GM23338 (cell line): Measurements from ENCODE around the gene ARID1B. TPM values are rescaled to one million over a fixed set of nuclear protein-coding genes. Genes with fewer than 3 reads are reported as not detected.

Source experiments
- ATAC-seq: fragments of 200-7000 bp; cut with Tn5 transposase; 3 replicates; pipeline ENCODE4 v1.9.1; 2020
- DNase-seq: peaks from one replicate; pipeline ENCODE4 v3.0.0-alpha.2; 2015; ENCODE audit warnings: low spot score
- H2AFZ ChIP-seq: fragments of 200-600 bp; sonication (generic); 2 replicates; pipeline ENCODE4 v1.8.0; 2016; ENCODE audit warnings: antibody characterized with exemption, mild to moderate bottlenecking, moderate library complexity
- H3F3A ChIP-seq: fragments of 200-600 bp; sonication (generic); replicated peaks from 2 replicates; pipeline ENCODE4 v1.8.0; 2017; ENCODE audit warnings: antibody characterized with exemption, mixed run types, low read depth
- H3K27ac ChIP-seq: fragments of 200-600 bp; sonication (generic); 2 replicates; pipeline ENCODE4 v1.6.1; 2016; ENCODE audit warnings: low read depth
- H3K27me3 ChIP-seq: fragments of 200-600 bp; sonication (generic); 2 replicates; pipeline ENCODE4 v1.8.0; 2016; ENCODE audit warnings: mild to moderate bottlenecking, mixed run types, moderate library complexity; ENCODE audit not compliant: insufficient read depth
- H3K36me3 ChIP-seq: fragments of 200-600 bp; sonication (generic); 2 replicates; pipeline ENCODE4 v1.8.0; 2016; ENCODE audit warnings: mild to moderate bottlenecking; ENCODE audit not compliant: insufficient read depth
- H3K4me1 ChIP-seq: fragments of 200-600 bp; sonication (generic); 2 replicates; pipeline ENCODE4 v1.8.0; 2016; ENCODE audit warnings: mild to moderate bottlenecking, moderate library complexity; ENCODE audit not compliant: insufficient read depth
- H3K4me2 ChIP-seq: fragments of 200-600 bp; sonication (generic); 2 replicates; pipeline ENCODE4 v1.7.1; 2017; ENCODE audit warnings: mixed run types
- H3K4me3 ChIP-seq: fragments of 200-600 bp; sonication (generic); 2 replicates; pipeline ENCODE4 v1.6.1; 2016; ENCODE audit warnings: mixed run types
- H3K79me2 ChIP-seq: fragments of 200-600 bp; sonication (generic); replicated peaks from 2 replicates; pipeline ENCODE4 v1.8.0; 2017; ENCODE audit warnings: mild to moderate bottlenecking; ENCODE audit not compliant: insufficient read depth
- H3K9me2 ChIP-seq: fragments of 200-600 bp; sonication (generic); 2 replicates; pipeline ENCODE4 v1.8.0; 2017; ENCODE audit not compliant: insufficient read depth
- H4K20me1 ChIP-seq: fragments of 200-600 bp; sonication (generic); replicated peaks from 2 replicates; pipeline ENCODE4 v1.8.0; 2017; ENCODE audit warnings: mild to moderate bottlenecking; ENCODE audit not compliant: insufficient read depth
- H3K27ac Mint-ChIP-seq: 2 replicates; pipeline ENCODE4 v1.8.0; 2020; ENCODE audit warnings: inconsistent platforms, mild to moderate bottlenecking, moderate library complexity, mixed read lengths
- H3K27me3 Mint-ChIP-seq: 3 replicates; pipeline ENCODE4 v1.8.0; 2022; ENCODE audit warnings: low read depth, mild to moderate bottlenecking, moderate library complexity, mixed read lengths, inconsistent platforms; ENCODE audit not compliant: insufficient read depth, poor library complexity
- H3K36me3 Mint-ChIP-seq: 3 replicates; pipeline ENCODE4 v1.8.0; 2021; ENCODE audit warnings: low read depth, mild to moderate bottlenecking, inconsistent platforms, moderate library complexity, mixed read lengths
- H3K4me1 Mint-ChIP-seq: 3 replicates; pipeline ENCODE4 v1.8.0; 2020; ENCODE audit warnings: mild to moderate bottlenecking, inconsistent platforms, mixed read lengths
- H3K4me3 Mint-ChIP-seq: 3 replicates; pipeline ENCODE4 v1.8.0; 2021; ENCODE audit warnings: moderate library complexity, mild to moderate bottlenecking, inconsistent platforms, mixed read lengths
- H3K9me3 Mint-ChIP-seq: 3 replicates; pipeline ENCODE4 v1.8.0; 2020; ENCODE audit warnings: moderate library complexity, mild to moderate bottlenecking, inconsistent platforms, mixed read lengths
- CREB1 ChIP-seq: fragments of 250-450 bp; sonication (Bioruptor Pico); IDR thresholded peaks from 2 replicates; pipeline ENCODE4 v1.5.0; 2020; ENCODE audit warnings: low read depth, mild to moderate bottlenecking, moderate library complexity
- EZH2phosphoT487 ChIP-seq: fragments of 200-600 bp; sonication (generic); IDR thresholded peaks from one replicate; pipeline ENCODE4 v1.8.1; 2018; ENCODE audit warnings: antibody characterized with exemption; ENCODE audit not compliant: unreplicated experiment
- NANOG ChIP-seq: IDR thresholded peaks from 2 replicates; pipeline ENCODE4 v1.6.1; 2016; ENCODE audit warnings: antibody characterized with exemption, borderline replicate concordance
- STAT1 ChIP-seq: IDR thresholded peaks from one replicate; pipeline ENCODE4 v1.6.1; 2016; ENCODE audit warnings: antibody characterized with exemption; ENCODE audit not compliant: unreplicated experiment
- ZNF331 ChIP-seq: fragments of 250-450 bp; sonication (Bioruptor Pico); IDR thresholded peaks from 2 replicates; pipeline ENCODE4 v1.5.0; 2020; ENCODE audit warnings: low read depth, mild to moderate bottlenecking, moderate library complexity
- polyA plus RNA-seq: library from polyadenylated mRNA; unstranded; fragments of >200 nt; fragmentation: Nextera tagmentation; extraction: Ambion mirVana; gene quantifications from 2 replicates; pipeline ENCODE4 v1.2.1, GENCODE V29; 2016
- total RNA-seq: library from RNA; depleted of rRNA; stranded (reverse); fragments of >200 nt; shearing (Covaris generic); gene quantifications from 2 replicates; pipeline ENCODE4 v1.2.3, GENCODE V29; 2014
- TF ChIP-seq, protein P1 (sequence below): fragments of 250-450 bp; sonication (Bioruptor Pico); IDR thresholded peaks from 2 replicates; pipeline ENCODE4 v1.5.0; 2020; ENCODE audit warnings: mild to moderate bottlenecking, moderate library complexity
- TF ChIP-seq, protein P2 (sequence below), 2 experiments: fragments of 200-600 bp in 1 of 2; sonication (generic) in 1 of 2; conservative IDR thresholded peaks; 2 replicates each; pipeline versions ENCODE4 v1.5.1 to v1.6.1; 2016 to 2017; ENCODE audit warnings: antibody characterized with exemption in 2 of 2, low read depth in 2 of 2, mild to moderate bottlenecking in 2 of 2, moderate library complexity in 1 of 2

Gene ARID1B
- total and polyA plus RNA-seq, 2 experiments from 2014 or later = 59.3 to 72.2 TPM

DNA sequence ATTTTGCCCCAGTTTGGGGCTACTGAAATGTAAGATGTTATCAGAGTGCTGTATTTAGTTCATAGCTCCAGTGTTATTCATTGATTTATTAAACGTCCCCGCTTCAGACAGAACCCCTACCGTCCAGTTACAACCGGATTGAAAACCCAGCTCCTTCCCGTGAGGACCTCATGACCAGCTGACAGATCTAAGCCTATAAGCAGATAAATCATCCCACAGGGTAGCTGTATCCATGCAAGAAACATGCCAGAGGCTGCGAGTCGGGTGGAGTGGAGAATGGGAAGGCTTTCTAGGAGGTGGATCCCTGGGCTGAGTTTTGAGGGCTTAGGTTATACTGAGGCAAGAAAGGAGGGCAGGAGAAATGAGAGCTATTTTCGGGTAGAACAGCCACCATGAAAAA is 260.0 kb downstream of the ARID1B start (continued):
- TF ChIP-seq, protein P1, sequence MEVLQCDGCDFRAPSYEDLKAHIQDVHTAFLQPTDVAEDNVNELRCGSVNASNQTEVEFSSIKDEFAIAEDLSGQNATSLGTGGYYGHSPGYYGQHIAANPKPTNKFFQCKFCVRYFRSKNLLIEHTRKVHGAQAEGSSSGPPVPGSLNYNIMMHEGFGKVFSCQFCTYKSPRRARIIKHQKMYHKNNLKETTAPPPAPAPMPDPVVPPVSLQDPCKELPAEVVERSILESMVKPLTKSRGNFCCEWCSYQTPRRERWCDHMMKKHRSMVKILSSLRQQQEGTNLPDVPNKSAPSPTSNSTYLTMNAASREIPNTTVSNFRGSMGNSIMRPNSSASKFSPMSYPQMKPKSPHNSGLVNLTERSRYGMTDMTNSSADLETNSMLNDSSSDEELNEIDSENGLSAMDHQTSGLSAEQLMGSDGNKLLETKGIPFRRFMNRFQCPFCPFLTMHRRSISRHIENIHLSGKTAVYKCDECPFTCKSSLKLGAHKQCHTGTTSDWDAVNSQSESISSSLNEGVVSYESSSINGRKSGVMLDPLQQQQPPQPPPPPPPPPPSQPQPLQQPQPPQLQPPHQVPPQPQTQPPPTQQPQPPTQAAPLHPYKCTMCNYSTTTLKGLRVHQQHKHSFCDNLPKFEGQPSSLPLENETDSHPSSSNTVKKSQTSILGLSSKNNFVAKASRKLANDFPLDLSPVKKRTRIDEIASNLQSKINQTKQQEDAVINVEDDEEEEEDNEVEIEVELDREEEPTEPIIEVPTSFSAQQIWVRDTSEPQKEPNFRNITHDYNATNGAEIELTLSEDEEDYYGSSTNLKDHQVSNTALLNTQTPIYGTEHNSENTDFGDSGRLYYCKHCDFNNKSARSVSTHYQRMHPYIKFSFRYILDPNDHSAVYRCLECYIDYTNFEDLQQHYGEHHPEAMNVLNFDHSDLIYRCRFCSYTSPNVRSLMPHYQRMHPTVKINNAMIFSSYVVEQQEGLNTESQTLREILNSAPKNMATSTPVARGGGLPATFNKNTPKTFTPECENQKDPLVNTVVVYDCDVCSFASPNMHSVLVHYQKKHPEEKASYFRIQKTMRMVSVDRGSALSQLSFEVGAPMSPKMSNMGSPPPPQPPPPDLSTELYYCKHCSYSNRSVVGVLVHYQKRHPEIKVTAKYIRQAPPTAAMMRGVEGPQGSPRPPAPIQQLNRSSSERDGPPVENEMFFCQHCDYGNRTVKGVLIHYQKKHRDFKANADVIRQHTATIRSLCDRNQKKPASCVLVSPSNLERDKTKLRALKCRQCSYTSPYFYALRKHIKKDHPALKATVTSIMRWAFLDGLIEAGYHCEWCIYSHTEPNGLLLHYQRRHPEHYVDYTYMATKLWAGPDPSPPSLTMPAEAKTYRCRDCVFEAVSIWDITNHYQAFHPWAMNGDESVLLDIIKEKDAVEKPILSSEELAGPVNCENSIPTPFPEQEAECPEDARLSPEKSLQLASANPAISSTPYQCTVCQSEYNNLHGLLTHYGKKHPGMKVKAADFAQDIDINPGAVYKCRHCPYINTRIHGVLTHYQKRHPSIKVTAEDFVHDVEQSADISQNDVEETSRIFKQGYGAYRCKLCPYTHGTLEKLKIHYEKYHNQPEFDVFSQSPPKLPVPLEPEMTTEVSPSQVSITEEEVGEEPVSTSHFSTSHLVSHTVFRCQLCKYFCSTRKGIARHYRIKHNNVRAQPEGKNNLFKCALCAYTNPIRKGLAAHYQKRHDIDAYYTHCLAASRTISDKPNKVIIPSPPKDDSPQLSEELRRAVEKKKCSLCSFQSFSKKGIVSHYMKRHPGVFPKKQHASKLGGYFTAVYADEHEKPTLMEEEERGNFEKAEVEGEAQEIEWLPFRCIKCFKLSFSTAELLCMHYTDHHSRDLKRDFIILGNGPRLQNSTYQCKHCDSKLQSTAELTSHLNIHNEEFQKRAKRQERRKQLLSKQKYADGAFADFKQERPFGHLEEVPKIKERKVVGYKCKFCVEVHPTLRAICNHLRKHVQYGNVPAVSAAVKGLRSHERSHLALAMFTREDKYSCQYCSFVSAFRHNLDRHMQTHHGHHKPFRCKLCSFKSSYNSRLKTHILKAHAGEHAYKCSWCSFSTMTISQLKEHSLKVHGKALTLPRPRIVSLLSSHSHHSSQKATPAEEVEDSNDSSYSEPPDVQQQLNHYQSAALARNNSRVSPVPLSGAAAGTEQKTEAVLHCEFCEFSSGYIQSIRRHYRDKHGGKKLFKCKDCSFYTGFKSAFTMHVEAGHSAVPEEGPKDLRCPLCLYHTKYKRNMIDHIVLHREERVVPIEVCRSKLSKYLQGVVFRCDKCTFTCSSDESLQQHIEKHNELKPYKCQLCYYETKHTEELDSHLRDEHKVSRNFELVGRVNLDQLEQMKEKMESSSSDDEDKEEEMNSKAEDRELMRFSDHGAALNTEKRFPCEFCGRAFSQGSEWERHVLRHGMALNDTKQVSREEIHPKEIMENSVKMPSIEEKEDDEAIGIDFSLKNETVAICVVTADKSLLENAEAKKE (CRISPR knock-in tag) = no peak
- TF ChIP-seq ZNF331 (CRISPR knock-in tag) = no peak

DNA sequence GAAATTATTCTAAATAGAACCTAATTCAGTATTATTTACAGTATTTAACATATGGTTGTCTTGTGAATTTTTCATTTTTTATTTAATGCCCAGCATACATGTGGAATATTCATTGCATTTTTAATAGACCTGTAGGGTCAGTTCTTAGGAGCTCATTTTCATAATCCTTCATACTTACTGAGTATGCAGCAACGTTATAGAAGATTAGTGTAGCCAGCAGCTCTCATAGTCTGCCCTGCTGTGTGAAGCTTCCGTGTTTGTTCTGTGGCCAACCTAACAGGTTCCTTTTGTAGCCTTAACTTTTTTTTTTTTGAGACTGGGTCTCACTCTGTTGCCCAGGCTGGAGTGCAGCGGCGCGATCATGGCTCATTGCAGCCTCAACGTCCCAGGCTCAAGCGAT is 261.4 kb downstream of the ARID1B start:
- peaks cover 5% of the 10 kb centered on the region for H3K27me3 Mint-ChIP-seq
- H3K79me2 ChIP-seq = peaks cover 24% of the 10 kb centered on the region
- TF ChIP-seq, protein P1 (CRISPR knock-in tag) = no peak
- TF ChIP-seq, protein P2, sequence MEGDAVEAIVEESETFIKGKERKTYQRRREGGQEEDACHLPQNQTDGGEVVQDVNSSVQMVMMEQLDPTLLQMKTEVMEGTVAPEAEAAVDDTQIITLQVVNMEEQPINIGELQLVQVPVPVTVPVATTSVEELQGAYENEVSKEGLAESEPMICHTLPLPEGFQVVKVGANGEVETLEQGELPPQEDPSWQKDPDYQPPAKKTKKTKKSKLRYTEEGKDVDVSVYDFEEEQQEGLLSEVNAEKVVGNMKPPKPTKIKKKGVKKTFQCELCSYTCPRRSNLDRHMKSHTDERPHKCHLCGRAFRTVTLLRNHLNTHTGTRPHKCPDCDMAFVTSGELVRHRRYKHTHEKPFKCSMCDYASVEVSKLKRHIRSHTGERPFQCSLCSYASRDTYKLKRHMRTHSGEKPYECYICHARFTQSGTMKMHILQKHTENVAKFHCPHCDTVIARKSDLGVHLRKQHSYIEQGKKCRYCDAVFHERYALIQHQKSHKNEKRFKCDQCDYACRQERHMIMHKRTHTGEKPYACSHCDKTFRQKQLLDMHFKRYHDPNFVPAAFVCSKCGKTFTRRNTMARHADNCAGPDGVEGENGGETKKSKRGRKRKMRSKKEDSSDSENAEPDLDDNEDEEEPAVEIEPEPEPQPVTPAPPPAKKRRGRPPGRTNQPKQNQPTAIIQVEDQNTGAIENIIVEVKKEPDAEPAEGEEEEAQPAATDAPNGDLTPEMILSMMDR (conservative IDR thresholded peaks at IDR 0.05; ENCODE audit: low read depth in 2 of 2) = no peak
- TF ChIP-seq STAT1 (no peak), CREB1 (CRISPR knock-in tag) (no peak), NANOG (no peak), ZNF331 (CRISPR knock-in tag) (no peak), EZH2phosphoT487 (no peak)

More for the DNA sequence above, 261.4 kb downstream of the ARID1B start:
- no peaks in the 10 kb centered on the region for H4K20me1 ChIP-seq
- DNase-seq (no peak), ATAC-seq (no peak)
- H3F3A ChIP-seq = no peaks in the 10 kb centered on the region
- H3K27ac ChIP-seq = no peak overlapping the region
- H3K4me2 ChIP-seq = no peak overlapping the region
- Mint-ChIP-seq H3K36me3 (no peaks in the 10 kb centered on the region), H3K4me1 (peaks cover 22% of the 10 kb centered on the region), H3K4me3 (no peak overlapping the region), H3K27ac (no peak overlapping the region), H3K9me3 (no peaks in the 10 kb centered on the region)
- H3K9me2 ChIP-seq = no peaks in the 10 kb centered on the region
- peaks cover 38% of the 10 kb centered on the region for H3K4me1 ChIP-seq
- no peaks in the 10 kb centered on the region for H3K27me3 ChIP-seq
- H3K36me3 ChIP-seq = no peaks in the 10 kb centered on the region
- no peak overlapping the region for H2AFZ ChIP-seq
- no peak overlapping the region for H3K4me3 ChIP-seq
